Measurements from ENCODE around the gene PARVG.

DNA sequence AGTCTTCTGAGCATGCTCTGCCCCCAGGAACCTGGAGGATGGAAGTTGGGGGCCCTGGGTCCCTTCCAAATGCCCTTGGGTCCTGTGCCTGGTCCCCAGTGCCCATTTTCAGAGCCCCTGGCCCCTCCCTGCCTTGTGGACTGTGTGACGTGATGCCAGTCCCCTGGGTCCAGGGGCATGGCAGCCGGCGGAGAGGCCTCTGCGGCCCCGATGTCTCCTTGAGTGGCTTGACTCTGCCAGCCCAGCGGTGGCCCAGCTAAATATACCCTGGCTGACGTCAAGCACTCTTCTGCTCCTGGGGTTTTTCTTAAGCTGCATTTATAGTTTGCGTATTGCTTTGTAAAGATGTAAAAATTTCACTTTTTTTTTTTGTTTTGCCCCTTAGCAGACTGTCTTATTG, 35.2 kb upstream of the PARVG start:
- TF ChIP-seq, protein P1, sequence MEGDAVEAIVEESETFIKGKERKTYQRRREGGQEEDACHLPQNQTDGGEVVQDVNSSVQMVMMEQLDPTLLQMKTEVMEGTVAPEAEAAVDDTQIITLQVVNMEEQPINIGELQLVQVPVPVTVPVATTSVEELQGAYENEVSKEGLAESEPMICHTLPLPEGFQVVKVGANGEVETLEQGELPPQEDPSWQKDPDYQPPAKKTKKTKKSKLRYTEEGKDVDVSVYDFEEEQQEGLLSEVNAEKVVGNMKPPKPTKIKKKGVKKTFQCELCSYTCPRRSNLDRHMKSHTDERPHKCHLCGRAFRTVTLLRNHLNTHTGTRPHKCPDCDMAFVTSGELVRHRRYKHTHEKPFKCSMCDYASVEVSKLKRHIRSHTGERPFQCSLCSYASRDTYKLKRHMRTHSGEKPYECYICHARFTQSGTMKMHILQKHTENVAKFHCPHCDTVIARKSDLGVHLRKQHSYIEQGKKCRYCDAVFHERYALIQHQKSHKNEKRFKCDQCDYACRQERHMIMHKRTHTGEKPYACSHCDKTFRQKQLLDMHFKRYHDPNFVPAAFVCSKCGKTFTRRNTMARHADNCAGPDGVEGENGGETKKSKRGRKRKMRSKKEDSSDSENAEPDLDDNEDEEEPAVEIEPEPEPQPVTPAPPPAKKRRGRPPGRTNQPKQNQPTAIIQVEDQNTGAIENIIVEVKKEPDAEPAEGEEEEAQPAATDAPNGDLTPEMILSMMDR (IDR thresholded peaks at IDR 0.05), result no peak
- TF ChIP-seq POLR2A (IDR thresholded peaks at IDR 0.05) (no peak), POLR2AphosphoS5 (IDR thresholded peaks at IDR 0.05) (no peak)
